ENCODE measurements around the gene WWP2. TPM values are rescaled to one million over a fixed set of nuclear protein-coding genes. Genes with fewer than 3 reads are reported as not detected.
"Not testable (repeated sequence)": the region's sequence is repeated elsewhere in the genome, so short reads cannot be mapped to it uniquely, and the experiment has no call there.

Gene WWP2
- total RNA-seq, 1 donor from 2014 or later = 26.8 TPM

DNA sequence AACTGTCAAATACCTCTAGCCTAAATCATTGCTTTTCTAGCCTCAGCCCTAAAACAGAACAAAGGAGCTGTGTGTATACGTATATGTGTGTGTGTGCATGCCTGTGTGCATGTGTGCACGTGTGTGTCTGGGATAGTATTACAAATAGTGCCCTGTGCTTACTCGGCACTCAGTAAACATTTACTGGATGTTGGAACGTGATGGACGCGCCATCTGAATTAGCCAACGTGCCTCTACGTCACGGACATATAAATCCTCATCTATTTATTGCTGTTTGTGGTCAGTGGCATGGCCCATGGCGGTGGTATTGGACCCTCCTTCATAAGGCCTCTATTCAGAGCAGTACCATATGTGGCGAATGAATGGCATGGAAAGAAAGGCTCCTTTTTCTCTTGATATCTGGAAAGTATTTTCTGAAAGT lies 37.5 kb downstream of the WWP2 start:
- no peak overlapping the region for H3K4me3 Mint-ChIP-seq
- Histone ChIP-seq H3K36me3 (no peaks in the 10 kb centered on the region), H4K20me1 (ENCODE audit: low read depth) (no peaks in the 10 kb centered on the region), H3K27me3 (no peaks in the 10 kb centered on the region), H3K4me1 (no peaks in the 10 kb centered on the region), H3K4me2 (no peak overlapping the region), H2AFZ (replicated peaks) (no peak overlapping the region), H3F3A (ENCODE audit: low read depth) (peaks cover 8% of the 10 kb centered on the region), H3K27ac (no peak overlapping the region), H3K9ac (no peak overlapping the region), H3K4me3 (no peak overlapping the region), H3K9me3 (ENCODE audit: low read depth) (no peaks in the 10 kb centered on the region), H3K79me2 (ENCODE audit: low read depth) (no peaks in the 10 kb centered on the region)
- TF ChIP-seq EZH2 (IDR thresholded peaks at IDR 0.05) (no peak), EZH2phosphoT487 (IDR thresholded peaks at IDR 0.05) (no peak)
- TF ChIP-seq, protein P1, sequence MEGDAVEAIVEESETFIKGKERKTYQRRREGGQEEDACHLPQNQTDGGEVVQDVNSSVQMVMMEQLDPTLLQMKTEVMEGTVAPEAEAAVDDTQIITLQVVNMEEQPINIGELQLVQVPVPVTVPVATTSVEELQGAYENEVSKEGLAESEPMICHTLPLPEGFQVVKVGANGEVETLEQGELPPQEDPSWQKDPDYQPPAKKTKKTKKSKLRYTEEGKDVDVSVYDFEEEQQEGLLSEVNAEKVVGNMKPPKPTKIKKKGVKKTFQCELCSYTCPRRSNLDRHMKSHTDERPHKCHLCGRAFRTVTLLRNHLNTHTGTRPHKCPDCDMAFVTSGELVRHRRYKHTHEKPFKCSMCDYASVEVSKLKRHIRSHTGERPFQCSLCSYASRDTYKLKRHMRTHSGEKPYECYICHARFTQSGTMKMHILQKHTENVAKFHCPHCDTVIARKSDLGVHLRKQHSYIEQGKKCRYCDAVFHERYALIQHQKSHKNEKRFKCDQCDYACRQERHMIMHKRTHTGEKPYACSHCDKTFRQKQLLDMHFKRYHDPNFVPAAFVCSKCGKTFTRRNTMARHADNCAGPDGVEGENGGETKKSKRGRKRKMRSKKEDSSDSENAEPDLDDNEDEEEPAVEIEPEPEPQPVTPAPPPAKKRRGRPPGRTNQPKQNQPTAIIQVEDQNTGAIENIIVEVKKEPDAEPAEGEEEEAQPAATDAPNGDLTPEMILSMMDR (IDR thresholded peaks at IDR 0.05) = no peak
- DNase-seq (ENCODE audit: low spot score) = no peak
- H3K27me3 Mint-ChIP-seq (ENCODE audit: insufficient read depth, low read depth) = peaks cover 3% of the 10 kb centered on the region
- peak overlapping the region; percentile 9 for H3K27ac Mint-ChIP-seq
- peaks cover 2% of the 10 kb centered on the region for H3K4me1 Mint-ChIP-seq
- no peaks in the 10 kb centered on the region for H3K9me3 Mint-ChIP-seq
- peaks cover 2% of the 10 kb centered on the region for H3K36me3 Mint-ChIP-seq

DNA sequence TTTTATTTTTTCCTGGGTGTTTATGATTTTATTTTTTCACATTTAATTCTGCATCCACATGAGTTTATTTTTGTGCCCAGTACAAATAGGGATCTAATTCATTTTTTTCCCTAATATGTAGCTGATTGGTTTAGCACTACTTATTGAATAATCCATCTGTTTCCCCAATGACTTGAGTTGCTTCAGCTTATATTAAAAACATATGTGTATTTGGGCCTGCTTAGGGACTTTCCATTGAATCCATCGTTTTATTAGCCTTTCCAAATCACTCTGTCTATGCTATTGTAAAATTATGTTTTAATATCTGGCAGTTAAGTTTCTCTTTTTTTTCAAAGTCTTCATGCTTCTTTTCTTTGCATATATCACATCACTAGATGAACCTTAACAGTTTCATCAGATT lies 42.2 kb downstream of the WWP2 start:
- Mint-ChIP-seq H3K4me3 (no peak overlapping the region), H3K27ac (no peak overlapping the region), H3K27me3 (ENCODE audit: insufficient read depth, low read depth) (peaks cover 3% of the 10 kb centered on the region), H3K36me3 (peaks cover 2% of the 10 kb centered on the region), H3K4me1 (no peaks in the 10 kb centered on the region), H3K9me3 (no peaks in the 10 kb centered on the region)
- no peaks in the 10 kb centered on the region for H3K27me3 ChIP-seq
- no peaks in the 10 kb centered on the region for H3K36me3 ChIP-seq
- TF ChIP-seq, protein P1 (IDR thresholded peaks at IDR 0.05) = no peak
- no peak for TF ChIP-seq EZH2phosphoT487 (IDR thresholded peaks at IDR 0.05)
- no peak for TF ChIP-seq EZH2 (IDR thresholded peaks at IDR 0.05)
- H3F3A ChIP-seq (ENCODE audit: low read depth) = peaks cover 8% of the 10 kb centered on the region
- no peaks in the 10 kb centered on the region for H4K20me1 ChIP-seq (ENCODE audit: low read depth)
- DNase-seq (ENCODE audit: low spot score) = no peak
- H3K9ac ChIP-seq = peak overlapping the region; percentile 52
- no peak overlapping the region for H2AFZ ChIP-seq (replicated peaks)
- no peaks in the 10 kb centered on the region for H3K9me3 ChIP-seq (ENCODE audit: low read depth)
- H3K4me3 ChIP-seq = no peak overlapping the region
- H3K79me2 ChIP-seq (ENCODE audit: low read depth) = no peaks in the 10 kb centered on the region
- no peak overlapping the region for H3K4me2 ChIP-seq
- no peak overlapping the region for H3K27ac ChIP-seq
- no peaks in the 10 kb centered on the region for H3K4me1 ChIP-seq

DNA sequence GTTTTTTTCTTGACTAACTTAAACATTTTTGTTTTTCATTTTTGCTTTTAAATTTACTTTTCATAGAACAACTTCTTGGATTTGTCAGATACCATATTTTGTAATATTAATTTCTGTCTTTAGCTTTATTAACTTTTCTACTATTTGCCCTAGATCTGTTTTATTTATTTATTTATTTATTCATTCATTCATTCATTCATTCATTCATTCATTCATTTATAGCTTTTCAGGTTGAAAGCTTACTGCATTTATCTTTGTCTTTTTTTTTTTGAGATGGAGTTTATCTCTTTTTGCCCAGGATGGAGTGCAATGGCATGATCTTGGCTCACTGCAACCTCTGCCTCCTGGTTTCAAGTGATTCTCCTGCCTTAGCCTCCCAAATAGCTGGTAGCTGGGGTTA lies 44.6 kb downstream of the WWP2 start:
- not testable (repeated sequence) for H3K9me3 ChIP-seq (ENCODE audit: low read depth); H3K27me3 Mint-ChIP-seq (ENCODE audit: insufficient read depth, low read depth); H3K27me3 ChIP-seq; H3K4me1 ChIP-seq; H3K27ac Mint-ChIP-seq; DNase-seq (ENCODE audit: low spot score); H3K9me3 Mint-ChIP-seq; H3K79me2 ChIP-seq (ENCODE audit: low read depth); H2AFZ ChIP-seq (replicated peaks); H3F3A ChIP-seq (ENCODE audit: low read depth); H3K9ac ChIP-seq; H3K4me2 ChIP-seq; H3K36me3 ChIP-seq; H4K20me1 ChIP-seq (ENCODE audit: low read depth); H3K36me3 Mint-ChIP-seq; H3K4me3 ChIP-seq; H3K27ac ChIP-seq; H3K4me1 Mint-ChIP-seq; H3K4me3 Mint-ChIP-seq

DNA sequence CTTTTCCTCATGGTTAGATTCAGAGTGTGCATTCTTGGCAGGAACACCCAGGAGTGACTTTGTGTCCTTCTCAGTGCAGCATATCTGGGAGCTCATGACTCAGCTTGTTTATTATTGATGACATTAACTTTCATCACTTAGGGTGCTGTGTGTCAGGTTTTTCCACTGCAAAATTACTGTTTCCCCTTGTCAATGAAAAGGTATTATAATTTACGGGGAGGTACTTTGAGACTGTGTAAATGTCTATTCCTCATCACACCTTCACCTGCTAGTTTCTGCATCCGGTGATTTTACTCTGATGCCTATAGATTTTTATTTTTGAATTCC lies 50.5 kb downstream of the WWP2 start:
- no peaks in the 10 kb centered on the region for H3K36me3 ChIP-seq
- H3K4me2 ChIP-seq = no peak overlapping the region
- Mint-ChIP-seq H3K9me3 (no peaks in the 10 kb centered on the region), H3K4me3 (no peak overlapping the region), H3K4me1 (no peaks in the 10 kb centered on the region), H3K27me3 (ENCODE audit: insufficient read depth, low read depth) (no peaks in the 10 kb centered on the region), H3K27ac (no peak overlapping the region), H3K36me3 (peaks cover 3% of the 10 kb centered on the region)
- TF ChIP-seq EZH2 (IDR thresholded peaks at IDR 0.05) (no peak), EZH2phosphoT487 (IDR thresholded peaks at IDR 0.05) (no peak)
- TF ChIP-seq, protein P1 (IDR thresholded peaks at IDR 0.05) = no peak
- no peaks in the 10 kb centered on the region for H3K79me2 ChIP-seq (ENCODE audit: low read depth)
- H3K27me3 ChIP-seq = no peaks in the 10 kb centered on the region
- H3F3A ChIP-seq (ENCODE audit: low read depth) = no peaks in the 10 kb centered on the region
- H3K4me1 ChIP-seq = no peaks in the 10 kb centered on the region
- H3K4me3 ChIP-seq = no peak overlapping the region
- H3K9ac ChIP-seq = no peak overlapping the region
- no peaks in the 10 kb centered on the region for H4K20me1 ChIP-seq (ENCODE audit: low read depth)
- H3K27ac ChIP-seq = no peak overlapping the region
- no peaks in the 10 kb centered on the region for H3K9me3 ChIP-seq (ENCODE audit: low read depth)
- no peak for DNase-seq (ENCODE audit: low spot score)
- no peak overlapping the region for H2AFZ ChIP-seq (replicated peaks)
